HG02763 (cell line): ENCODE data around the gene MADCAM1.
"Not testable (repeated sequence)": the region's sequence is repeated elsewhere in the genome, so short reads cannot be mapped to it uniquely, and the experiment has no call there.

ENCODE experiments used
- ATAC-seq: cut with Tn5 transposase; IDR thresholded peaks from one replicate; pipeline ENCODE4 v1.9.1; 2021; ENCODE audit warnings: mild to moderate bottlenecking, moderate library complexity; ENCODE audit not compliant: unreplicated experiment

MADCAM1 gene

GRCh38 chr19:465056-465816, 31.1 kb upstream of the MADCAM1 start:
- ATAC-seq: no peak

- ATAC-seq: no peak
Observed at GRCh38 chr19:467554-467953, 28.7 kb upstream of the MADCAM1 start.

- ATAC-seq: no peak
Observed at GRCh38 chr19:468587-469256, 27.6 kb upstream of the MADCAM1 start.

- ATAC-seq: no peak
Observed at GRCh38 chr19:469833-470232, 26.5 kb upstream of the MADCAM1 start.

- no peak for ATAC-seq
Observed at GRCh38 chr19:470701-471100, 25.6 kb upstream of the MADCAM1 start.

GRCh38 chr19:472005-472858, 24.1 kb upstream of the MADCAM1 start:
- ATAC-seq: no peak

GRCh38 chr19:474126-475078, 21.9 kb upstream of the MADCAM1 start:
- ATAC-seq: no peak

- no peak for ATAC-seq
Observed at GRCh38 chr19:475360-475759, 20.9 kb upstream of the MADCAM1 start.

- no peak for ATAC-seq
Observed at GRCh38 chr19:478236-478903, 17.9 kb upstream of the MADCAM1 start.

- ATAC-seq: no peak
Observed at GRCh38 chr19:478976-479375, 17.3 kb upstream of the MADCAM1 start.

- no peak for ATAC-seq
Observed at GRCh38 chr19:480016-480855, 16.1 kb upstream of the MADCAM1 start.

- ATAC-seq: not testable (repeated sequence)
Observed at GRCh38 chr19:481100-481499, 15.2 kb upstream of the MADCAM1 start.

GRCh38 chr19:482186-483041, 13.9 kb upstream of the MADCAM1 start:
- ATAC-seq: no peak

GRCh38 chr19:483332-484072, 12.8 kb upstream of the MADCAM1 start:
- no peak for ATAC-seq

- ATAC-seq: no peak
Observed at GRCh38 chr19:484494-484893, 11.8 kb upstream of the MADCAM1 start.

- no peak for ATAC-seq
Observed at GRCh38 chr19:485077-485476, 11.2 kb upstream of the MADCAM1 start.

- no peak for ATAC-seq
Observed at GRCh38 chr19:485583-486236, 10.6 kb upstream of the MADCAM1 start.
